ENCODE results near the gene MOSPD3. TPM values are rescaled to one million over a fixed set of nuclear protein-coding genes. Genes with fewer than 3 reads are reported as not detected.
A peak's percentile ranks its signal among the peaks of the same experiment; 100 is the strongest.

MOSPD3 gene
- total and polyA plus RNA-seq, 2 of the 13 experiments (the other 11 are each of a cell fraction or from before 2014, with no cell fraction given), result 7.6 to 8.8 TPM

DNA sequence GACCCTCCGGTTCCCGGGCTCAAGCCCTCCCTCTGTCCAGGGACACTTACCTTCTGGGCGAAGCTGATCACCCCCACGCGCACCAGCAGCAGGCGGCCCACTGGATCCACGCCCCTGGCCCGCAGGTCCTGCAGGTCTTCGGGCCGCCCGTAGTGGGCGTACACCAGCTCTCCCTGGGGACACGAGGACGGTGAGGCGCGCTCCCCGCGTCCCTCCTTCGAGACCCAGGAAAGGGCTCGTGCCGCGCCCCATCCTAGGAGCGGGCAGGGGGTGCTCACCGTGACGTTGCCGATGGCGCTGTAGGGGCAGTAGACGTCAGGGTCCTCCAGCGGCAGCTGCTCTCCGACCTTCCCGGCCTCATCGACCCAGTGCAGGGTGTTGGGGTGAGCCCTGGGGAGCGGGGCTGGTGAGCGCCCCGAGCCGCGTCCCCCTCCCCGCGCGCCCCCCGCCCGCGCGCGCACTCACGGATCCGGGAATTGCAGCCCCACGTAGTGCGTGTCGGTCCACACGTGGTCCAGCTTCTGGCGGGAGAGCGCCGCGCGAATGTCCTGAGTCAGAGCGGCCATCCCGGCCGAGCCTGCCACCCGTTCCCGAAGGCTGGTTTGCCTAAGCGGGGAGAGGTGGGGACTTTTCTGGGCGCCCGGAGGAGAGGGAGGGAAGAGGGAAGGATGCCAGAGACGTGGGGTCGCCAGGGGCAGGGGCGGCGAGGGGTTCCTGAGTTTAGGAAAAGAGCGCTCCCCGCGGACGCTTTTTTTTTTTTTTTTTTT lies 20.8 kb downstream of the MOSPD3 start:
- Histone ChIP-seq H3K27ac (ENCODE audit: extremely low read length, insufficient read depth, low read length) (no peak overlapping the region), H3K4me2 (ENCODE audit: low read depth, low read length) (no peak overlapping the region), H3K9me3 (ENCODE audit: low read length) (no peaks in the 10 kb centered on the region), H3K79me2 (ENCODE audit: insufficient read depth, low read length) (peaks cover 2% of the 10 kb centered on the region), H3K4me1 (ENCODE audit: insufficient read depth, low read length) (no peaks in the 10 kb centered on the region), H3K36me3 (replicated peaks in 1 of 2; ENCODE audit: control insufficient read depth in 1 of 2, insufficient read depth in 2 of 2, low read length in 2 of 2) (peaks cover 2 to 22% of the 10 kb centered on the region in 2 experiments; a peak in 3 of 5 replicates), H3K27me3 (ENCODE audit: control insufficient read depth in 1 of 2, insufficient read depth in 2 of 2, low read length in 2 of 2) (no peaks in the 10 kb centered on the region), H4K20me1 (ENCODE audit: insufficient read depth, low read length) (peaks cover 6% of the 10 kb centered on the region; the same call in 1 of the 2 replicates), H3K4me3 (replicated peaks in 1 of 3; ENCODE audit: insufficient read depth in 1 of 3, low read depth in 2 of 3, low read length in 3 of 3) (no peak overlapping the region), H2AFZ (ENCODE audit: low read length) (no peak overlapping the region), H3K9ac (ENCODE audit: insufficient read depth, low read depth, low read length) (no peak overlapping the region)
- BruUV-seq (replicated peaks), result no TSS peak
- FAIRE-seq (no peak), DNase-seq (ENCODE audit: low spot score) (no peak), ATAC-seq (no peak; the same call in 2 of the 3 replicates)
- POLR2A ChIA-PET, result no interaction called here
- 98% methylated on average over 51 of the region's 72 CpGs for WGBS (ENCODE audit: low lambda C conversion rate)
- TF ChIP-seq RBFOX2 (IDR thresholded peaks at IDR 0.05; ENCODE audit: low read depth, low read length) (peak; percentile 70), AGO2 (optimal IDR thresholded peaks at IDR 0.05; ENCODE audit: low read depth, low read length) (peak; percentile 28), SP1 (IDR thresholded peaks at IDR 0.05) (no peak), SP1 (CRISPR knock-in tag; IDR thresholded peaks at IDR 0.05) (no peak), SIX4 (CRISPR knock-in tag; IDR thresholded peaks at IDR 0.05) (no peak)
- TF ChIP-seq, protein P1, sequence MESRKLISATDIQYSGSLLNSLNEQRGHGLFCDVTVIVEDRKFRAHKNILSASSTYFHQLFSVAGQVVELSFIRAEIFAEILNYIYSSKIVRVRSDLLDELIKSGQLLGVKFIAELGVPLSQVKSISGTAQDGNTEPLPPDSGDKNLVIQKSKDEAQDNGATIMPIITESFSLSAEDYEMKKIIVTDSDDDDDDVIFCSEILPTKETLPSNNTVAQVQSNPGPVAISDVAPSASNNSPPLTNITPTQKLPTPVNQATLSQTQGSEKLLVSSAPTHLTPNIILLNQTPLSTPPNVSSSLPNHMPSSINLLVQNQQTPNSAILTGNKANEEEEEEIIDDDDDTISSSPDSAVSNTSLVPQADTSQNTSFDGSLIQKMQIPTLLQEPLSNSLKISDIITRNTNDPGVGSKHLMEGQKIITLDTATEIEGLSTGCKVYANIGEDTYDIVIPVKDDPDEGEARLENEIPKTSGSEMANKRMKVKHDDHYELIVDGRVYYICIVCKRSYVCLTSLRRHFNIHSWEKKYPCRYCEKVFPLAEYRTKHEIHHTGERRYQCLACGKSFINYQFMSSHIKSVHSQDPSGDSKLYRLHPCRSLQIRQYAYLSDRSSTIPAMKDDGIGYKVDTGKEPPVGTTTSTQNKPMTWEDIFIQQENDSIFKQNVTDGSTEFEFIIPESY (CRISPR knock-in tag; IDR thresholded peaks at IDR 0.05), result 0 out of 2 replicates have a peak, but pooled peaks have one; percentile 16
- intact Hi-C loops (cut with micrococcal nuclease; ENCODE audit: unreplicated experiment), result no loop called here
- in situ Hi-C loops (cut with HindIII; ENCODE audit: extremely low pct_ligation_motif_present, low pct_unique_long_range_greater_than_20kb), result no loop called here
- CTCF ChIA-PET (ENCODE audit: low intra/inter-chr PET ratio, low total read pairs), result no interaction called here
